Stimulated activated CD4-positive, alpha-beta T cell treated with anti-CD3 and anti-CD28 coated beads, TNF-alpha, amount 100 ng/mL, for 24 hours (primary cell): Measurements from ENCODE around the gene RANBP1.

ENCODE experiments used
- DNase-seq, 3 experiments: peaks; one replicate each; pipeline ENCODE4 v3.0.0-alpha.2; 2020; ENCODE audit warnings: low read depth in 3 of 3

Gene RANBP1

DNA sequence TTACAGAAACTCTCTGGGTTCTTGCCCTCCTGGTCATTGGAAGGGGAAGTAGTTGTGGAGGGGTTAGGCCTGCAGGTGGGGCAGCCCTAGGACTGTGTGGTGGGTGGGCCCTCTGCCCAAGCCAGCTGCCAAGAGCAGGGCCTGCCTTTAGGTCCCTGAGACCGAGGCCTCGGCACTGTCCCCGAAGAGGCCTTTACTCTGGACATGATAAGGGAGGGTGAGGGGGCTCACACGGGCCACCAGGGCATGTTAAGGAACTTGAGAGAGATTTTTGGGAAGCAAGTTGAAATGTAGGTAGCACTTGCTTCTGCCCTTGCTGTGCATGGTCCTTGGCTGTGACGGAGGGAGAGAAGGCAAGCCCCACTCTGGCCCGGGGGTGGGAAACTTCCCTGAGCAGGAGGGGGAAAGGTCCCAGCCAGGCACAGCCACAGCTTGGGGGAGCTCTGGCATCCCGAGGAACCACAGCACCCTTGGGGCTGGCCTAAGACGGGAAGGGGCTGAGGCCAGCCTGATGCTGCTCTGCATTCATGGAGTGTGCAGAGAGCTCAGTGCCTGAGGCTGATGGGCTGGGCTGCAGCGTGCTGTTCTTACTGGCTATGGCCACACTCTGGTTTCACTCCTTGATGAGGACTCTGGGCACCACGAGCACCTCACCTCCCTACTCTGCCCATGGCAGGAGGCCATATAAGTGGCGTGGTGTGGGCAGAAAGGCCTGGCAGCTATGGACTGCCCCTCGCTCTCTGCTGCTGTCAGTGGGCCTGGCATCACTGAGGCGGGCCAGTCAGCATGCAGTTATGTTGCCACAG is 7.8 kb upstream of the RANBP1 start:
- no peak for DNase-seq

DNA sequence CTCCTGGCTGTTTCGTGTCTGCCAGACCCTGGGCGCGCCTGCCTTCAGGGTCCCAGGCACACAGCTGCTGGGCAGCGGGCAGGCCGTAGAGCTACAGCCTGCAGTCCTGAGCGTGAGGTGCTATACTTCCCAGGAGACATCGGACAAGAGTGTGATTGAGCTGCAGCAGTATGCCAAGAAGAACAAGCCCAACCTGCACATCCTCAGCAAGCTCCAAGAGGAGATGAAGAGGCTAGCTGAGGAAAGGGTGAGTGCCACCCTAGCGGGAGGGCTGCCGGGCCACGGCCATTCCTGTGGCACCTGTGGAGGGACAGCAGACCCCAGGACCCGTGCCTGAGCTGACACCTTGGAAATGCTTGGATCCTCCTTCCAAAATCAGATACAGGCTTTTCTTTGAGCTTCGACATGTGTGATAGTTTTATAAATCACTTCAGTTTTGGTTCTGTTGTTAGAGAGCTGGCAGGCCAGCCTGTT is 7.1 kb upstream of the RANBP1 start:
- no peak for DNase-seq

GRCh38 chr22:20109411-20110358 is 6.2 kb upstream of the RANBP1 start:
- no peak for DNase-seq

- no peak for DNase-seq
Measured at GRCh38 chr22:20110359-20110985, 5.4 kb upstream of the RANBP1 start.

DNA sequence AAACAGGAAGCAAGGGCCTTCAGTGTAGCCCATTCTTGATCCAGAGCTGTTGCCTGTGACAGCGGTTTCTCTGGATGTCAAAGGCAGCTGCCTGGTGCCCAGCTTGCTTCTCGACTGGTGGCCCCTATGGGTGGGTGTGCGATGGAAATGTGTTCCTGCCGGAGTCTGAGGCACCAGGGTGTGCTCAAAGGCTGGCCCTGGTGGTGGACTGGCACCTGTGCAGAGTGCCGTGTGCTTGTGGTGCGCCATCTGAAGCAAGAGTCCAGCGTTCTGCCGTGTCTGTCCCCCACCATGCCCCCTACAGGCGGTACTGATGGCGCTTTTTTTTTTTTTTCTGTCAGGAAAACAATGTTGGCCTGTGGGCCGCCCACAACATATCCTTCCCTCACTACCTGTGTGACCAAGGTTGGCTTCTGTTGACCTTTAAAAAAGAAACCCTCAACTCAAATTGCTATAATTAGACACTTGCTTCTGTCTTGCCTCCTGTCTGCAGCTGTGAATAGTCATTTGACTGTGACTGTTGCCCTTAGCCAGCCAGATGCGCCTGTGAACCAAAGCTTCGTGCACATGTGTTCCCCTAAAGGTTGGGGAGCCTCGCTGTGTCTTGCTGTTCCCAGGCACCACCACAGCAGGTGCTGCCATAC is 4.7 kb upstream of the RANBP1 start:
- DNase-seq: no peak

GRCh38 chr22:20111689-20112622 is 3.9 kb upstream of the RANBP1 start:
- no peak for DNase-seq

GRCh38 chr22:20112623-20113511 is 3.0 kb upstream of the RANBP1 start:
- no peak for DNase-seq

DNA sequence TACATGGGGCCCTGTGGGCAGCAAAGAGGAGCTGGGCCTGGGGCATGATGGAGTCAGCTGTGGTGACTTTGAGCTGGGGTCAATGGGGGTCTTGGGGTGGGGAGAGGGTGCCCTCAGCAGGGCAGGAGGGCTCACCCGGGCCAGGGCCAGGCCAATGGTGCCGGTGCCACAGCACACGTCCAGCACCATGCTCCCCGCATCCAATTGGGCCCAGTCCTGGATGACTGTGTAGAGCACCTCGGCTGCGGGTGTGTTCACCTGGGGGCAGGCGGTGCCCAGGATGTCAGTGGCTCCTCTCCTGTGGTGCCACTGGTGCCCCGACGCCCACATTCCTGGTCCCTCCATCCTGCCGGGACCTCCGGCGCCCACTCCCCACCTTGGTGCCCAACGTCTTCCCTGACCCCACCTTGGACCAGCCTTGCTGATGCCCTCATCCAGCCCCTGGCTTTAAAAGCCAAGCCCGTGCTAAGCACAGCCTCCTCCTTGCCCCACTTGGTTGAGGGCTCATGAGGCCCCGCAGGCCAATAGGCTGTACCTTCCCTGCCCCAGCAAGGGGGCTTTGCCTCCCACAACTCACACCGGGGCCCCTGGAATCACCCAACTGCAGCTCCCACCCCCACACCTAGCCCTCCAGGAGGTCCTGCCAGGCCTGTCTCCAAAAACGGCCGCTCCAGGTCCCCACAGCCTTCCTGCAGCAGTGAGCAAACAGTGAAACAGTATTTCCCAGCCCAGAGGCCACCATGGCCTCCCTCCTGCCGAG is 2.2 kb upstream of the RANBP1 start:
- no peak for DNase-seq

DNA sequence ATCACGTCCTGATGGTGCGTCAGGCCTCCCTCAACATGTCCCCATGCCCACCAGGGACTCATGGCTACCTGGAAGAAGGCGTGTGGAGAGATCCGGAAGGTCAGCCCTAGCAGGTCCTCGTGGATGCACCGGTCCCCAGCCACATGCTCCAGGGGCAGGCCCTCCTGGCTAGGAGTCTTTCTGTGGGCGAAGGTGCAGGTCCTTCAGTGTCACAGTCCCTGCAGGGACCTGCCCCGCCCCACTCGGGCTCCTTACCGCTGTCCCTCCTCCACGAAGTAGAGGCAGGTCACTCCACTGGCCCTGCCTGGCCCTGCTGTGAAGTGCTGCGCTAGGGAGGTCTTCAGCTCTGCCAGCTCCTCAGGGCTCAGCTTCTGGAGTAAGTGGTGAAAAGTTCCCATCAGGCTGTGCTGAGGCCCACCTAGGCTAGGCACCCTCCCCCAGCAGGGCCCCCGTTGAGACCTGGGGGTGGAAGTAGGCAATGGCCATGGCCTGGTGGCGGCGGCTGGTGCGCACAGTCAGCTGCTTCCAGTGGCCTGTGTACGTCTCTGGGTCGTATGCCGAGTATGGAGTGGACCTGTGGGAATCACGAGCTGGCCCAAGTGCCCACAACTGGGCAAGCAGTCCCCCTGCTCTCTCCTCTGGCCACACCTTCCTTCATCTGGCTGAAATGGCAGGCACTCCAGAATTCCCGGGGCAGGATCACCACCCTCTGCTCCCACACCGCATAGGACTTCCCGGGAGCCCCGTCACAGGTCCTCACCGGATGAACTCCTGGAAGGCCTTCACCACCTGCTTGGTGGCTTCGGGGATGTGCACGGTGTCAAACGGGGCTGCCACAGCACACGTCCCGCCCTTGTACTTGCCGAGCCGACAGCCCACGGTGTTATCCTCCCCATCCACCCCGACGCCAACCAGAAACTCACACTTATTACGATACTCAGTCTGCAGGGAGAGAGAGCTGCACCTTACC is 1.1 kb upstream of the RANBP1 start:
- DNase-seq: no peak

DNA sequence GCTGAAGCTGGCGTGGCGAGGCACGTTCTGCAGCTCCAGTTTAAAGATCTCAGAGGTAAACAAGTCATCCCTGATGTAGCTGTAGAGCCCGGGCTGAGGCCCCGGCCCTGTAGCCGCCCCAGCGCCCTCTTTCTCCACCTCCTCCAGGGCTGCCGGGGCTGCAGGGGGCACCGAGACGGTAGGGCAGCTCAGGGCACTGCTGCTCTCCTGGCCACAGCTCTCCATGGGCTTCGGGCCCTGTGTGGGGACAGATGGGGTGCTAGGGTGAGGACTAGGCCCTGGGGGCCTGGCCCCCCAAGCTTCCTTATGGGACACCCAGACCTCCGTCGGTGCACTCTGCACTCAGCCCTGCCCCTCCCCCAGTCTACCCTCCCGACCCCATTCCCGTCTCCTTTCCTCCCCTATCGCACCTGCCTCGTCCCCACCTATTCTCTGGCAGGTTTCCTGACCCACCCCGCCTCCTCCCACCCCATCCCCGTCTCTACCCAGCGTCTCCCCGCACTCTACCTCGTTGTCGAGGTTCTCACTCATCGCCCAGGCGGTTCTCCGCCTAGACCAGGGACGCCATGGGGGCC is 559 bp downstream of the RANBP1 start:
- DNase-seq: no peak

GRCh38 chr22:20116951-20117632 is 1.2 kb downstream of the RANBP1 start, which contains the start of gene TRMT2A:
Gene TRMT2A (minus strand): TSS chr22:20117226. CDS start chr22:20116906, 320 bp downstream.
- DNase-seq: peak; percentile 94 to 97 (median 96)

DNA sequence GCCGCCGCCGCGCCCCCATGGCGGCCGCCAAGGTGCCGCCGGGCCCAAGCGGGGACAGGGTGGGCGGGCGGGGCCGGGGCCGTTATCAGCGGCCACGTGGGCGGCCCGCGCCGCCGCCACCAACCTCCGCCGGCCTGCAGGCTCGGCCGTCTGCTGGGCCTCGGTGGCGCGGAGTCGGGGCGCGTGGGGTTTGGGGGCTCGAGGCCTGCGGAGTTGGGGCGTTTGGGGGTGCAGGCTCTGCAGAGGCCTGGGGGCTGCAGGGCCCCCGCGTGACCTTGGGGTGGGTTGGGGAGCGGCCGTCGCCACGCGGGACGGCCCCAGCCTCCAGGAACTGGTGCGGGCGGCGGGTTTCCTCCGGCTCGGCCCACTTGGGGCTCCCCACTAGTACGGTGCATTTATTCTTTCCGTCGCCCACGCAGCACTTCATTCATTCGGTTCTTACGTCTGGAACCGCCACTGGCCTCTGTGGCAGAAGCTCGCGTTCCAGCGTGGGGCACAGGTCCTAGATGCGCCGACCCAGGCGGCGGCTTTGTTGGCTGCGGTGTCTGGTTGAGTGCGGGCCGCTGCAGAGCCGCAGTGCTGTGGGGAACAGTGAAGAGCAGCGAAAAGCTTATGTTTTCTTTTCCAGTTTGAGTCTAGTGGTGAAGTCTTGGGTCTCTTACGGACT is 1.9 kb downstream of the RANBP1 start:
- DNase-seq: peak; percentile 58 to 85 (median 67)

GRCh38 chr22:20118300-20119020 is 2.6 kb downstream of the RANBP1 start:
- DNase-seq: no peak

- no peak for DNase-seq
Measured at GRCh38 chr22:20121856-20122415, 6.0 kb downstream of the RANBP1 start.
